SK-N-SH treated with all-trans-retinoic acid at 6 μM for 48 hours (cell line): Measurements from ENCODE around the gene MEIOC.

Experiments used
- CSDC2 ChIP-seq: fragments of 250-450 bp; sonication (Bioruptor Pico); IDR thresholded peaks from 2 replicates; pipeline ENCODE4 v1.5.0; 2020; ENCODE audit warnings: mild to moderate bottlenecking, moderate library complexity
- ESRRG ChIP-seq: fragments of 250-450 bp; sonication (Bioruptor Pico); IDR thresholded peaks from 2 replicates; pipeline ENCODE4 v1.6.1; 2021; ENCODE audit warnings: mild to moderate bottlenecking
- ZFP3 ChIP-seq: fragments of 250-450 bp; sonication (Bioruptor Pico); IDR thresholded peaks from 2 replicates; pipeline ENCODE4 v1.5.0; 2020; ENCODE audit warnings: mild to moderate bottlenecking, moderate library complexity
- ZNF565 ChIP-seq: fragments of 450-650 bp; formaldehyde crosslinking; conservative IDR thresholded peaks from 2 replicates; pipeline ENCODE4 v1.5.0; 2020; ENCODE audit warnings: low read depth, mild to moderate bottlenecking, moderate library complexity
- ZNF70 ChIP-seq: fragments of 450-650 bp; formaldehyde crosslinking; IDR thresholded peaks from 2 replicates; pipeline ENCODE4 v1.5.0; 2020; ENCODE audit warnings: mild to moderate bottlenecking, moderate library complexity
- ZNF8 ChIP-seq: fragments of 450-650 bp; formaldehyde crosslinking; IDR thresholded peaks from 2 replicates; pipeline ENCODE4 v1.5.0; 2020; ENCODE audit warnings: mild to moderate bottlenecking, moderate library complexity
- TF ChIP-seq, protein P1 (sequence below): fragments of 250-450 bp; sonication (Bioruptor Pico); IDR thresholded peaks from 2 replicates; pipeline ENCODE4 v1.5.1; 2021; ENCODE audit warnings: mild to moderate bottlenecking, moderate library complexity
- TF ChIP-seq, protein P2 (sequence below): fragments of 250-450 bp; sonication (Bioruptor Pico); IDR thresholded peaks from 2 replicates; pipeline ENCODE4 v1.8.0; 2020; ENCODE audit warnings: mild to moderate bottlenecking, moderate library complexity, borderline replicate concordance
- TF ChIP-seq, protein P3 (sequence below): fragments of 250-450 bp; sonication (Bioruptor Pico); IDR thresholded peaks from 2 replicates; pipeline ENCODE4 v1.5.1; 2020; ENCODE audit warnings: low read depth, mild to moderate bottlenecking, moderate library complexity

DNA sequence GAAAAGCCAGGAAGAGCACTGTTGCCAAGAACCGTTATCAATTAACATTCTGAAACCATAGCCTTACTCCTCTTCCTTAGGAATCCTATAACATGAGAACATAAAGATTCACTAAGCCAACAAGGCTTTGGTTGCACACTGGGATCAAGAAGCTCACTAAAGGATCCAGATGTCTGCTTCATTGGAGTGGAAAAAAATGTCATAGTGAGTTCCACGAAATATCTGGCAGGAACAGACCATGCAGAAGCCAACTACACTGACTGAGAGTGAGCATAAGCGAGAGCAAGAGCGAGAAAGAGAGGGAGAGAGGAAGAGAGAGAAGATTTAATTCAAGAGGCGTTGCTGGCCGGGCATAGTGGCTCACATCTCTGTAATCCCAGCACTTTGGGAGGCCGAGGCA lies 13.4 kb upstream of the MEIOC start:
- TF ChIP-seq ZNF8 (no peak), ZNF70 (CRISPR knock-in tag) (no peak), ZFP3 (CRISPR knock-in tag) (no peak), ZNF565 (CRISPR knock-in tag) (no peak), CSDC2 (no peak), ESRRG (CRISPR knock-in tag) (no peak)
- TF ChIP-seq, protein P1, sequence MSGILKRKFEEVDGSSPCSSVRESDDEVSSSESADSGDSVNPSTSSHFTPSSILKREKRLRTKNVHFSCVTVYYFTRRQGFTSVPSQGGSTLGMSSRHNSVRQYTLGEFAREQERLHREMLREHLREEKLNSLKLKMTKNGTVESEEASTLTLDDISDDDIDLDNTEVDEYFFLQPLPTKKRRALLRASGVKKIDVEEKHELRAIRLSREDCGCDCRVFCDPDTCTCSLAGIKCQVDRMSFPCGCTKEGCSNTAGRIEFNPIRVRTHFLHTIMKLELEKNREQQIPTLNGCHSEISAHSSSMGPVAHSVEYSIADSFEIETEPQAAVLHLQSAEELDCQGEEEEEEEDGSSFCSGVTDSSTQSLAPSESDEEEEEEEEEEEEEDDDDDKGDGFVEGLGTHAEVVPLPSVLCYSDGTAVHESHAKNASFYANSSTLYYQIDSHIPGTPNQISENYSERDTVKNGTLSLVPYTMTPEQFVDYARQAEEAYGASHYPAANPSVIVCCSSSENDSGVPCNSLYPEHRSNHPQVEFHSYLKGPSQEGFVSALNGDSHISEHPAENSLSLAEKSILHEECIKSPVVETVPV (CRISPR knock-in tag) = no peak
- TF ChIP-seq, protein P2, sequence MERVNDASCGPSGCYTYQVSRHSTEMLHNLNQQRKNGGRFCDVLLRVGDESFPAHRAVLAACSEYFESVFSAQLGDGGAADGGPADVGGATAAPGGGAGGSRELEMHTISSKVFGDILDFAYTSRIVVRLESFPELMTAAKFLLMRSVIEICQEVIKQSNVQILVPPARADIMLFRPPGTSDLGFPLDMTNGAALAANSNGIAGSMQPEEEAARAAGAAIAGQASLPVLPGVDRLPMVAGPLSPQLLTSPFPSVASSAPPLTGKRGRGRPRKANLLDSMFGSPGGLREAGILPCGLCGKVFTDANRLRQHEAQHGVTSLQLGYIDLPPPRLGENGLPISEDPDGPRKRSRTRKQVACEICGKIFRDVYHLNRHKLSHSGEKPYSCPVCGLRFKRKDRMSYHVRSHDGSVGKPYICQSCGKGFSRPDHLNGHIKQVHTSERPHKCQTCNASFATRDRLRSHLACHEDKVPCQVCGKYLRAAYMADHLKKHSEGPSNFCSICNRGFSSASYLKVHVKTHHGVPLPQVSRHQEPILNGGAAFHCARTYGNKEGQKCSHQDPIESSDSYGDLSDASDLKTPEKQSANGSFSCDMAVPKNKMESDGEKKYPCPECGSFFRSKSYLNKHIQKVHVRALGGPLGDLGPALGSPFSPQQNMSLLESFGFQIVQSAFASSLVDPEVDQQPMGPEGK (CRISPR knock-in tag) = no peak
- TF ChIP-seq, protein P3, sequence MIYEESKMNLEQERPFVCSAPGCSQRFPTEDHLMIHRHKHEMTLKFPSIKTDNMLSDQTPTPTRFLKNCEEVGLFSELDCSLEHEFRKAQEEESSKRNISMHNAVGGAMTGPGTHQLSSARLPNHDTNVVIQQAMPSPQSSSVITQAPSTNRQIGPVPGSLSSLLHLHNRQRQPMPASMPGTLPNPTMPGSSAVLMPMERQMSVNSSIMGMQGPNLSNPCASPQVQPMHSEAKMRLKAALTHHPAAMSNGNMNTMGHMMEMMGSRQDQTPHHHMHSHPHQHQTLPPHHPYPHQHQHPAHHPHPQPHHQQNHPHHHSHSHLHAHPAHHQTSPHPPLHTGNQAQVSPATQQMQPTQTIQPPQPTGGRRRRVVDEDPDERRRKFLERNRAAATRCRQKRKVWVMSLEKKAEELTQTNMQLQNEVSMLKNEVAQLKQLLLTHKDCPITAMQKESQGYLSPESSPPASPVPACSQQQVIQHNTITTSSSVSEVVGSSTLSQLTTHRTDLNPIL (CRISPR knock-in tag) = no peak
